GM19193 (cell line): ENCODE results near the gene NLGN1.

Source experiments
- POLR2A ChIP-seq: IDR thresholded peaks from 4 replicates; pipeline ENCODE4 v1.6.1; 2011; ENCODE audit not compliant: insufficient read depth, insufficient read length; ENCODE audit errors: extremely low read depth

Gene NLGN1

GRCh38 chr3:173892547-173892946 lies 495.0 kb downstream of the NLGN1 start:
- TF ChIP-seq POLR2A = no peak

- TF ChIP-seq POLR2A = no peak
Observed at GRCh38 chr3:173893066-173893465, 495.5 kb downstream of the NLGN1 start.

GRCh38 chr3:173893835-173894234 lies 496.3 kb downstream of the NLGN1 start:
- TF ChIP-seq POLR2A = no peak

- no peak for TF ChIP-seq POLR2A
Observed at GRCh38 chr3:173897631-173898030, 500.1 kb downstream of the NLGN1 start.

GRCh38 chr3:173901649-173902048 lies 504.1 kb downstream of the NLGN1 start:
- TF ChIP-seq POLR2A = no peak

- TF ChIP-seq POLR2A = no peak
Observed at GRCh38 chr3:173902401-173902800, 504.9 kb downstream of the NLGN1 start.

- TF ChIP-seq POLR2A = no peak
Observed at GRCh38 chr3:173902871-173903270, 505.3 kb downstream of the NLGN1 start.

GRCh38 chr3:173905381-173905780 lies 507.8 kb downstream of the NLGN1 start:
- no peak for TF ChIP-seq POLR2A

- no peak for TF ChIP-seq POLR2A
Observed at GRCh38 chr3:173911446-173911845, 513.9 kb downstream of the NLGN1 start.

GRCh38 chr3:173912126-173912525 lies 514.6 kb downstream of the NLGN1 start:
- no peak for TF ChIP-seq POLR2A

GRCh38 chr3:173913397-173913796 lies 515.9 kb downstream of the NLGN1 start:
- no peak for TF ChIP-seq POLR2A

- TF ChIP-seq POLR2A = no peak
Observed at GRCh38 chr3:173913974-173914421, 516.5 kb downstream of the NLGN1 start.

GRCh38 chr3:173916799-173917198 lies 519.3 kb downstream of the NLGN1 start:
- no peak for TF ChIP-seq POLR2A

- TF ChIP-seq POLR2A = no peak
Observed at GRCh38 chr3:173920386-173920785, 522.8 kb downstream of the NLGN1 start.

- TF ChIP-seq POLR2A = no peak
Observed at GRCh38 chr3:173921732-173922131, 524.2 kb downstream of the NLGN1 start.

GRCh38 chr3:173923204-173923603 lies 525.7 kb downstream of the NLGN1 start:
- no peak for TF ChIP-seq POLR2A

GRCh38 chr3:173930251-173930650 lies 532.7 kb downstream of the NLGN1 start:
- TF ChIP-seq POLR2A = no peak

GRCh38 chr3:173932624-173933023 lies 535.1 kb downstream of the NLGN1 start:
- TF ChIP-seq POLR2A = no peak

- TF ChIP-seq POLR2A = no peak
Observed at GRCh38 chr3:173933113-173933512, 535.6 kb downstream of the NLGN1 start.

GRCh38 chr3:173936316-173936715 lies 538.8 kb downstream of the NLGN1 start:
- TF ChIP-seq POLR2A = no peak
